Mucosa of descending colon (tissue), 3 donors: Measurements from ENCODE around the gene AGAP1. TPM values are rescaled to one million over a fixed set of nuclear protein-coding genes. Genes with fewer than 3 reads are reported as not detected.

ENCODE experiments used
- ATAC-seq: fragments of 200-7000 bp; cut with Tn5 transposase; one replicate; pipeline ENCODE4 v1.9.1; 2020; ENCODE audit warnings: mild to moderate bottlenecking, moderate library complexity
- DNase-seq, 3 donors: peaks; one replicate each; pipeline ENCODE4 v3.0.0-alpha.2; 2020
- H3K36me3 ChIP-seq: fragments of 200-600 bp; one replicate; pipeline ENCODE4 v1.8.0; 2021; ENCODE audit warnings: low read depth, mild to moderate bottlenecking
- H3K4me1 ChIP-seq: fragments of 200-600 bp; one replicate; pipeline ENCODE4 v1.8.0; 2021; ENCODE audit warnings: low read depth, mild to moderate bottlenecking
- H3K4me3 ChIP-seq: fragments of 200-600 bp; one replicate; pipeline ENCODE4 v1.8.0; 2021; ENCODE audit warnings: mild to moderate bottlenecking
- H3K9me3 ChIP-seq: fragments of 200-600 bp; one replicate; pipeline ENCODE4 v1.8.0; 2021; ENCODE audit warnings: mild to moderate bottlenecking
- CTCF ChIP-seq: fragments of 200-600 bp; IDR thresholded peaks from one replicate; pipeline ENCODE4 v1.8.0; 2022; ENCODE audit warnings: antibody characterized with exemption, mild to moderate bottlenecking
- intact Hi-C, 2 donors: fragments of 100-400 bp; cut with DNase I in 1 of 2; cut with micrococcal nuclease in 1 of 2; formaldehyde crosslinking; loops; one replicate each; pipeline versions ENCODE4 v1.11.0 to v1.11.1; 2022; cut with DNase I, micrococcal nuclease
- total RNA-seq, 3 donors: library from RNA; stranded (reverse); fragmentation: NEBNext Ultra II Directional in 2 of 3; extraction: Animal tissue kit (Norgen Biotek cat#: 25700) in 2 of 3; gene quantifications; one replicate each; pipeline versions ENCODE4 v1.2.1 to v1.2.4, GENCODE V29; 2021 to 2023
- donor health status: DM: no; HTN: no; CAD: no; lungs with moderate emphysema.
- donor health status: DM: no; HTN: no; CAD: no.
- donor health status: DM: no; HTN: yes; CAD: no.

AGAP1 gene
- total RNA-seq, 3 donors from 2014 or later: 68.1 to 112 (median 88.9) TPM

GRCh38 chr2:235706506-235706905 is 212.7 kb downstream of the AGAP1 start:
- Histone ChIP-seq H3K4me3 (no peak overlapping the region), H3K4me1 (peaks cover 37% of the 10 kb centered on the region), H3K9me3 (no peaks in the 10 kb centered on the region), H3K36me3 (no peaks in the 10 kb centered on the region)
- DNase-seq (no peak), ATAC-seq (peak; percentile 43)
- intact Hi-C loops: no loop called here
- no peak for TF ChIP-seq CTCF

- DNase-seq (no peak), ATAC-seq (no peak)
- Histone ChIP-seq H3K4me1 (peaks cover 30% of the 10 kb centered on the region), H3K9me3 (no peaks in the 10 kb centered on the region), H3K36me3 (no peaks in the 10 kb centered on the region), H3K4me3 (no peak overlapping the region)
- TF ChIP-seq CTCF: no peak
- intact Hi-C loops: no loop called here
Observed at GRCh38 chr2:235707411-235708096, 213.7 kb downstream of the AGAP1 start.

- TF ChIP-seq CTCF: no peak
- Histone ChIP-seq H3K36me3 (no peaks in the 10 kb centered on the region), H3K4me3 (no peak overlapping the region), H3K9me3 (no peaks in the 10 kb centered on the region), H3K4me1 (peaks cover 23% of the 10 kb centered on the region)
- DNase-seq: peak; percentile 86 to 88 (median 88)
- intact Hi-C loops: no loop called here
- peak; percentile 95 for ATAC-seq
Observed at GRCh38 chr2:235709124-235709813, 215.4 kb downstream of the AGAP1 start.

GRCh38 chr2:235709969-235710879 is 216.4 kb downstream of the AGAP1 start:
- no peak overlapping the region for H3K4me3 ChIP-seq
- no peaks in the 10 kb centered on the region for H3K36me3 ChIP-seq
- TF ChIP-seq CTCF: no peak
- intact Hi-C loops: no loop called here
- ATAC-seq (no peak), DNase-seq (no peak)
- peaks cover 23% of the 10 kb centered on the region for H3K4me1 ChIP-seq
- H3K9me3 ChIP-seq: no peaks in the 10 kb centered on the region

- intact Hi-C loops: no loop called here
- no peak for TF ChIP-seq CTCF
Observed at GRCh38 chr2:235710933-235711332, 217.1 kb downstream of the AGAP1 start.

More at GRCh38 chr2:235710933-235711332, 217.1 kb downstream of the AGAP1 start:
- H3K4me3 ChIP-seq: no peak overlapping the region
- H3K4me1 ChIP-seq: peaks cover 23% of the 10 kb centered on the region
- no peaks in the 10 kb centered on the region for H3K9me3 ChIP-seq
- DNase-seq: no peak
- no peak for ATAC-seq
- H3K36me3 ChIP-seq: no peaks in the 10 kb centered on the region
